NCI-H1105 treated with DMSO at 0.1 percent for 48 hours (cell line): ENCODE measurements around the gene FBXL12.
"Not testable (repeated sequence)": the region's sequence is repeated elsewhere in the genome, so short reads cannot be mapped to it uniquely, and the experiment has no call there.

Experiments
- DNase-seq: peaks from one replicate; lab custom pipeline; 2025; lab: John Stamatoyannopoulos, UW

FBXL12 gene

GRCh38 chr19:9818734-9819595 lies at the start of gene FBXL12:
FBXL12 (minus strand) TSS chr19:9819079; CDS start chr19:9818813, 266 bp downstream.
- peak; percentile 99 for DNase-seq

- DNase-seq = peak; percentile 4
Measured at GRCh38 chr19:9865732-9866501, 47.0 kb upstream of the FBXL12 start.

DNA sequence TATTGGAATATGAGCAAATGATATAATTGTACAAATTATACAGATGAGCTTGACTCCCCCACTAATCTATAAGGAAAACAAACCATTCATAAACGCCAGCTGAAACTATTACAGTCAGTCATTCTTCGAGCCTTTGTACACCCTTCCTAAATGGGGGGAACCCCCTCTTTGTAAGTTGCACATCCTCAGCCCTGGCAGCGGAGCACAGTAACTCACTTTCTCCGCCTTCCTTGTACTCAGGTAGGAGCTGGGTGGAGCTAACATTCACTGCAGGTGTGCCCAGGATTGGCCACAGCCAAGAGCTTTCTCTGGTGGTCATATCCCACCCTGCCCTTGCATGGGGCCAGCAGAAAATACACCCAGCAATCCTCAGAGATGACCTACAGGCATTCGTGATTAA lies 44.9 kb upstream of the FBXL12 start:
- DNase-seq = no peak

DNA sequence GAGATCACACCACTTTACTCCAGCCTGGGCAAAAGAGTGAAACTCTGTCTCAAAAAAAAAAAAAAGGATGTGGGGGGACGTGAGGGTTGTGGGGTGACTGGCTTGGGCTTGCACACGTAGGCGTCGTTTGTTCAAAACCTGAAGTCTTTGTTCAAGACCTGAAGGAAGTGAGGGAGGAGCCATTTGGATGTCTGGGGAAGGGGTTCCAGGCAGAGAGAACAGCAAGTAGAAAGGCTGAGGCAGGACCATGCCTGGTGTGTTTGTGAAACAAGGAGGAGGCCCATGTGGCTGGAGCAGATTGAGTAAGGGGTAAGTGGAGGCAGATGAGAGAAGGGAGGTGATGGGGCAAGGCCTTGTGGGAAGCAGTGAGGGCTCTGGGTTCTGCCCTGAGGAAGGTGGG lies 44.1 kb upstream of the FBXL12 start:
- DNase-seq = no peak

- DNase-seq = no peak
Measured at GRCh38 chr19:9861503-9861902, 42.6 kb upstream of the FBXL12 start.

GRCh38 chr19:9860407-9860806 lies 41.5 kb upstream of the FBXL12 start:
- no peak for DNase-seq

DNA sequence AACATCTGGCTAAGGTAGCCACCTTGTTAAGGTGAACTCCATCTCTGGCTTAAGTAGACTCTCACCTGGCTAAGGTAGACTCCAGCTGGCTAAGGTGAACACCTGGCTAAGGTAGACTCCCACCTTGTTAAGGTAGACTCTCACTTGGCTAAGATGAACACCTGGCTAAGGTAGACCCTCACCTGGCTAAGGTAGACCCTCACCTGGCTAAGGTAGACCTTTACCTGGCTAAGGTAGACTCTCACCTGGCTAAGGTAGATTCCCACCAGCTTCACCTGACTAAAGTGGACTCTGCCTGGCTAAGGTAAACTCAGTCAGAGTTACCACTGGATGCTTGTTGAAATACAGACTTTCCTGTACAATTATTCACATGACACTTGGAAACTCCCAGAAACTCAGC lies 39.9 kb upstream of the FBXL12 start:
- DNase-seq = no peak

DNA sequence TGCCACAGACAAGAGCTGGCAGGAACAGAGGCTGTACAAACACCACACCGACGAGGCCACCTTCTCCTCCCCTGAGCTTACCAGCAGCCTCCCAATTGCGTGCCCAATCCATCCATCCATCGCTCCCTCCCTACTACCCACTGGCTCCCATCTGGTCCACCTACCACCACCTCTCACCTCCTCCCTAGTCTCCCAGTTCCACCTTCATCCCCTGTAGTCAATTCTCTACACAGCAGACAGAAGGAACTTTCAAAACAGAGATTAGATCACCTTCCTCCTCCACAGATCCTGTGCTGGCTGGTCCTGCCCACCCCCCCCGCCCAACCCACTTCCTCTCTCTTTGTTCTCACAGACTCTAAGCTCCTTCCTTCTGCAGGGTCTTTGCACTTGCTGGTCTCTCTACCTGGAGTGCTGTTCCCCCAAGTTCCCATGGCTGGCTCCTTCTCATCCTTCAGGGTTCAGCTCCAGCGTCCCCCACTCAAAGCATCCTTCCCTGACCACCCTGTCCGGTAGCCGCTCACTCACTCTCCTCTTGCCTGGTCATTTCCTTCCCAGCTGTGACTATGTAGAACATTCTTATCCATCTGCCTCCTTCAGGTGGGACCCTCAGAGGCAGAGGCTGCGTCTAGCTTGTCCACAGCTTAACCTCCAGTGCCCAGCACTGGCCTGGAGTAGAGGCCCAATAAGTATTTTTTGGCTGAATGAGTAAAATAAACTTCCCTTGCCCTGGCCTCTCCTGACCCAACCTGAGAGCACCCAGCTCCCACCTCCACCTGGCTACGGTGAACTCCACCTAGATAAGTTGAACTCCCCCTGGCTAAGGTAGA lies 39.3 kb upstream of the FBXL12 start:
- DNase-seq = no peak

DNA sequence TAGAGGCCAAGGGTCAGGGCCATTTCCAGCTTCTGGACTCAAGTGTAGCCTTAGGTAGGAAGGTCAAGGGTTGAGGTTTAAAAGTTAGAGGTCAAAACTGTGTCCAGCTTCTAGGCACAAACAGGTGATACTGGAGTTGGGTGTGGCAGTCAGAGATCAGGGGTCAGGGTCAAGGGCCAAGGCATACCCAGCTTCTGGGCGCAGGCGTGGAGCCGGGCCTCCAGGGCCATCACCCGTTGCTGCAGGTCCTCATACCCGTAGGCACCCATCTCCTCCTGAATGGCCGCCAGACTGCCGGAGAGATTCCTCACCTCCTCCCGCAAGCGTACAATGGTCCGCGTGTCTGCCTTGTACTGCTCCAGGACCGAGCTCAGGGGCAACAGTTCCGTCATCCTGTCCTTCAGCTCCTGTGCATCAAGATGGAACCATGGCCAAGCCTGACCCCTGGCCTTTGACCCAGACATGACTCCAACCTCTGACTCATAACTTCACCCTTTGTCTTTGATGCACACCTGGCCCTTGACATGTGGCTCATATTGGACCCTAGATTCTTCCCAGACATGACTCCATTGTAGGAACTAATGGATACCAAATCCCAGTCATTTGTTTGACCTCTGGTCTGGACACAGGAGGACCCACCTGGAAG lies 38.3 kb upstream of the FBXL12 start:
- DNase-seq = no peak

GRCh38 chr19:9856609-9857008 lies 37.7 kb upstream of the FBXL12 start:
- no peak for DNase-seq

DNA sequence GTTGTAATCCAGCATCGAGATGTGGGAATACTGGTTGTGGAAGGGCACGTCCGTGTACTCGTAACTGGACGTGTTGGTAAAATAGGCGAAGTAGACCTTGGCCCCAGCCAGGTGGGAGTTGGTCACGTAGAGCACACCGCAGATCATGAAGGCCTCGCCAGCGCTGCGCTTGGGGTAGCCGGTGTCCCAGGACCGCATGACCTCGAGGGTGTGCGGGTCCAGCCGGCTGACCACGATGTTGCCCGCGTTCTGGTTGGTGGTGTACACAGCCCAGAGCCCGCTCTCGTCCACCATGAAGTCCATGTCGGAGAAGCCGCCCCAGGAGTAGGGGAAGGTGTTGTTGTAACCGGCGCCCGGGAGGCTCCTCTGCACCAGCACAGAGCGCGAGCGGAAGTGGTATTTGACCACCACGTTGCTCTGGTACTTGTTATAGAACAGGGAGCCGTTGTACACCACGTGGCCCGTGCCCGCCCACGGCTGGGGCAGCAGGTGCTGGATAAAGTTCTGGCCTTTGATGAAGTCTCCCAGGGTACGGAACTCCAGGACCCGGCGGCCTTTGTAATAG lies 35.5 kb upstream of the FBXL12 start:
- DNase-seq = no peak

DNA sequence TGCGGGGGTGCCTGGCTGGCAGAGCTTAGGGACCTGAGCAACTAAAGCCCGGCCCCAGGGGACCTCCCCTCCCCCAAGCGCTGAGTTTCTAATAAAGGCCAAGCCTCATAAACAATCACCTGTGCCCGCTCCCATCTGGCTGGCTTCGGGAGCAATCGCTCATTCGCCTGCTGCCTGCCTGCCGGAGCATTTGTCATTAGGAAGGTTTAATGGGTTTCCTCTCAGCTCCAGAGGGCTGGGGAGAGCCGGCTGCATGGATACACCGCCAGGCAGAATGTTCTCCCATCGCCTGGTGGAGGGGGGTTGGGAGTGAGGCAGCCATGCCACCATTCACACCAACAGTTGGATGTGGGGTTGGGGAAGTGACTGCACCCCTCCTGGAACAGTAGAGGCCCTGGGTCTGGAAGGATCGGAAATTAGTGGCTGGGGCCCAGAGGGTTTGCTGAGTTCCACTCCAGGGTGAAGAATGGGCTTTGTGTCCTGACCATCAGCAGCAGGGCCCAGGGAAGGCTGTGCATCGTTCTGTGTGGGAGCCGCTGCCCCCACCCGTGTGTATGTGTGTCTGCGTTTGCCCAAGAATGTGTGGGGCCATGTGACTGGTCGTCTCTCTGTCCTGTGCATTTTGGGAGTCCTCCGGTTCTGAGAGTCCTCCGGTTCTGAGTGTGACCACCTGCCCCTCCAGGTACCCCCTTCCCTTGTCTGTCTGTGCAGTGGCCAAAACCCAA lies 31.5 kb upstream of the FBXL12 start:
- no peak for DNase-seq

DNA sequence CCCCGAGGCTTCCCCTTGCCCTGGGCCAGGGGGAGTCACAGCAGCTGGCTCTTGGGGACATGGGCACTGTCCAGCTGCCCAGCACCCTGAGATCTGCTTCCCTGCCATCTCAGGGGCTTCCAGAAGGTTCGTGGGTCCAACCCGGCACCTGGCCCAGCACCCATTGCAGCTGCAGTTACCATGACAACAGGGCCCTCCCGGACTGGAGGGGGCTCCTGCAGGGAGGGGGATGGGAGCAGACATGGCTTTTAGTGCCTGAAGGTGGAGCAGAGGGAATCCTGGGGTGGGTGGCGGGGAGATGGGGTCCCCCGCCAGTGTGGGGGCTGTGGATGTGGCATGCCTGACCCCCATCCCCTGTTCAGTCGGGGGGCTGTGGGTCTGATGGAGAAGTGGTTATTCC lies 30.9 kb upstream of the FBXL12 start:
- DNase-seq = no peak

DNA sequence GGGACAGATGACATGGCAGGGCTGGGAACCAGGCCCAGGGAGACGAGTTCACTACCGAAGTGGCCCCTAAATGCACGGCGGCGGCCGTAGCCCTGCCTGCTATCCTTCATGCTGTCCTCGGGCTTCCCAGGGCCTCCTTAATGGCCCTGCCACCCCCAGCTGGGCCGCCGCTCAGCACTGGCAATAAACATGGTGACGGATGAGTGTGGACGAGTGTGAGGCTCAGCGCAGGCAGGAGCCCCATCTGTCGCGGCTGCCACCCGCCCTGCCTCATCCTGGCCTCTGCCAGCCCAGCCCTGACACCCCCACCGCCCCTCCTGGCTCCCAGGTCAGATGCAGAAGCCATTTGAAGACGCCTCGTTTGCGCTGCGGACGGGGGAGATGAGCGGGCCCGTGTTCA lies 29.9 kb upstream of the FBXL12 start:
- no peak for DNase-seq

DNA sequence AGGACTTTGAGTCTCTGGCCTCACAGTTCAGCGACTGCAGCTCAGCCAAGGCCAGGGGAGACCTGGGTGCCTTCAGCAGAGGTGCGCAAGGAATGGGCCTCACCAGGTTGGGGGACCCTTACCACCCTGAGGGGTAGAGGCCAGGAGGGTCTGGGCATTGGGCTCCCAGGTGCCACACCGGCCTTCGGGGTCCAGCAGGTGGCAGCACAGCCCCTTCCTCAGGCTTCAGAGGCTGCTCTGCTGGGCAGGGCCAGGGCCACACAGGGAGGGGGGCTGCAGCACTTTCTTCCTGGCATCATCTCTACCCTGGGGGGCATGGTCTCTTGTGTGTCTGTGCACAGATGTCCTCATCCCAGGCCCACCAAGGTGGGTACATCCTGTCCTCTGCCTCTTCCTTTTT lies 29.2 kb upstream of the FBXL12 start:
- no peak for DNase-seq

- DNase-seq = no peak
Measured at GRCh38 chr19:9847087-9847671, 28.3 kb upstream of the FBXL12 start.

- not testable (repeated sequence) for DNase-seq
Measured at GRCh38 chr19:9843626-9844273, 24.9 kb upstream of the FBXL12 start.

GRCh38 chr19:9842834-9843625 lies 24.2 kb upstream of the FBXL12 start:
- no peak for DNase-seq

DNA sequence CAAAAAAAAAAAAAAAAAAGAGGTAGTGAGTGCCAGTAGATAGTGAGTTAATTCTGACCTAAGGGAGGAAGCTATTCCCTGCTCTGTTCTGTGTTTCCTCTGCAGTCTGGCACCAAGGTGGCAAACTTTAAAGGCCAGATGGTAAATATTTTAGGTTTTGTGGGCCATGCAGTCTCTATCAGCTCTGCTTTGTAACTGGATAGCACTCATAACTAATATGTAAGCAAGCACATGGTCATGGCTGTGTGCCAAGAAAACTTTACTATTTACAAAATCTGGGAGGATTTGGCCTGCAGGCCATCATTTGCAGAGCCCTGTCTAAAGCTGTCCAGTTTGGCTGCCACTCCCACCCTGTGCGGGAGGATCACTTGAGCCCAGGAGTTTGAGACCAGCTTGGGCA lies 20.5 kb upstream of the FBXL12 start:
- DNase-seq = no peak
